ENCODE measurements around the gene PSMG2.
A peak's percentile ranks its signal among the peaks of the same experiment; 100 is the strongest.

The PSMG2 gene, protein sequence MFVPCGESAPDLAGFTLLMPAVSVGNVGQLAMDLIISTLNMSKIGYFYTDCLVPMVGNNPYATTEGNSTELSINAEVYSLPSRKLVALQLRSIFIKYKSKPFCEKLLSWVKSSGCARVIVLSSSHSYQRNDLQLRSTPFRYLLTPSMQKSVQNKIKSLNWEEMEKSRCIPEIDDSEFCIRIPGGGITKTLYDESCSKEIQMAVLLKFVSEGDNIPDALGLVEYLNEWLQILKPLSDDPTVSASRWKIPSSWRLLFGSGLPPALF

DNA sequence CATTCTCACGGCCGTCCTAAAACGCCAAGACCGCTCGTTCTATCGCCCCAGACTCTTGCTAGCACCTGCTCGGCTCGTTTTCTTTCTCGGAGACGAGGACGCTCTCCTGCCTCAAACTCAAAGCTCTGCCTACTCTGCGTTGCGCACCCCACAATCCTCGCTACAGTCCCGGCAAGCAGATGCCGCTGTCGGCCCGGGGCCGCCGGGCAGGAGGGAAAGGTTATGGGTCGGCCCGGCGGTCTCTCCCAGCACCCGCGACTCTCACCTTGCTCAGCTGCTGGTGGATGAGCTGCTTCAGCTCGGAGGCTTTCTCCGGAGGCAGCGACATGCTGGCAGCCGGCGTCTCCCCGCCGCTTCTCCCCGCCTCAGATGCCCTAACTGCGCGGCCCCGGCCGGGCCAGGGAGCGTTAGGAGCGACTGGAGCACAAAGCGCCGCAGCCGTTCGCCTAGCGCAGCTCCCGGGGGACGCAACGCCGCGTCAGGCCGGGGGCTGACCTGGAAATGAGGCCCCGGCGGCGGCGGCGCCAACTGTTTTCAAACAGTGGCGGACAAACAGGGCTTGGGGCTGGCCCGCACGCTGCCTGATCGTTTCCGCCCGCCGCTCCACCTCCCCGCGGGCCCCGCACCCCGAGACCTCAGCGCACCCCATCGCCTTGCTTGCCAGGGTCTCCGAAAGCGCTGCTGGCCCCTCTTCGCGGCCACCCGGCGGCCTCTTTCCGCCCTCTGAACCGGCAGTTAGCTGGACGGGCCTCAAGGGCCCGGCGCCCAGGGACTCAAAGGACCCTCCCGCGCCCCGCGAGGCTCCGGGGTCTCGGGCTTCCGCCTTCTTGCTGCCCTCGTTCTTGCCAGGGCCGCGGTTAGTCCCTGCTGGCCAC, at the start of gene PSMG2, which contains the start of gene CEP76:
TSS of gene PSMG2 (plus strand) at position 822 of the 875 bp plus-strand sequence. CDS start 66 bp downstream, outside the sequence.
TSS of gene CEP76 (minus strand) at position 503 of the 875 bp plus-strand sequence. CDS start at position 328, 175 bp downstream.
- Histone ChIP-seq H3K27ac (ENCODE audit: low read depth, low read length) (peak within 1 kb of the TSS; percentile 97), H3K4me1 (ENCODE audit: control insufficient read depth in 1 of 2, insufficient read depth in 2 of 2, low read length in 2 of 2) (peaks cover 23 to 28% of the 10 kb centered on the region in 2 donors), H3K9ac (ENCODE audit: low read depth in 1 of 2, low read length in 2 of 2) (peak within 1 kb of the TSS; percentile 90), H3K27me3 (ENCODE audit: control insufficient read depth in 1 of 2, insufficient read depth in 2 of 2, low read length in 2 of 2) (no peaks in the 10 kb centered on the region), H3K4me3 (ENCODE audit: low read depth in 1 of 2, low read length in 2 of 2) (peak within 1 kb of the TSS; percentile 94 to 98), H3K9me3 (ENCODE audit: control insufficient read depth in 1 of 2, low read length in 2 of 2) (no peaks in the 10 kb centered on the region), H3K36me3 (ENCODE audit: control insufficient read depth in 1 of 2, insufficient read depth in 2 of 2, low read length in 2 of 2) (peaks cover 4 to 15% of the 10 kb centered on the region in 2 donors)

DNA sequence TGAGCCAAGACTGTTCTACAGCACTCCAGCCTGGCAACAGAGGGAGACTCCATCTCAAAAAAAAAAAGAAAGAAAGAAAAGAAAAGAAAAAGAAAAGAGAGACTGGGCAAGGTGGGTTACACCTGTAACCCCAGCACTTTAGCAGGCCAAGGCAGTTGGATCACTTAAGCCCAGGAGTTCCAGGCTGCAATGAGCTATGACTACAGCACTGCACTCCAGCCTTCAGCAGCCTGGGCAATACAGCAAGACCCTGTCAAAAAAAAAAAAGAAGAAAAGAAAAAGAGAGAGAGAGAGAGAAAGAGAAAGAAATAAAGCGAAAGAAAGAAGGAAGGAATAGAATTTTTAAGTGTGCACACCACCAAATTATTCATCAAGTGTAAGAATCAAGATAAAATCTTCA, 47.9 kb upstream of the PSMG2 start:
- Histone ChIP-seq H3K27ac (ENCODE audit: low read depth, low read length) (no peak overlapping the region), H3K4me3 (ENCODE audit: low read depth in 1 of 2, low read length in 2 of 2) (no peak overlapping the region), H3K9ac (ENCODE audit: low read depth in 1 of 2, low read length in 2 of 2) (no peak overlapping the region), H3K9me3 (ENCODE audit: control insufficient read depth in 1 of 2, low read length in 2 of 2) (no peaks in the 10 kb centered on the region), H3K27me3 (ENCODE audit: control insufficient read depth in 1 of 2, insufficient read depth in 2 of 2, low read length in 2 of 2) (peaks cover 5 to 13% of the 10 kb centered on the region in 2 donors), H3K36me3 (ENCODE audit: control insufficient read depth in 1 of 2, insufficient read depth in 2 of 2, low read length in 2 of 2) (no peaks in the 10 kb centered on the region), H3K4me1 (ENCODE audit: control insufficient read depth in 1 of 2, insufficient read depth in 2 of 2, low read length in 2 of 2) (peaks cover 7 to 8% of the 10 kb centered on the region in 2 donors)

DNA sequence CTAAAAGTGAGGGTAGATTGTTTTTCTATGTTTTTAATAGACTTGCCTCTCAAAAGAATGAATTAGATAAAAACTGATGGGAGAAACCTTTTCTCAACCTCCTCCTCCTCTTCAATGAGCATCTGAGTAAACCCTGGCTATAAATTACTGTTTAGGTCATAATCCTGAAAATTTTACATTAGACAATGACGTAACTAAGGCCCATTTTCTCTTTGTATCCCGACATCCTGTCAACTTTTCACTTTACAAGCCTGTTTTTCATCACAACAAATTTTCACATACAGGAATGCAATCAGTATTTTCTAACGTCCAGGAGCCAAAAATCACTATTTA, 46.3 kb upstream of the PSMG2 start:
- Histone ChIP-seq H3K27ac (ENCODE audit: low read depth, low read length) (no peak overlapping the region), H3K9ac (ENCODE audit: low read depth in 1 of 2, low read length in 2 of 2) (peak overlapping the region; percentile 44 to 47), H3K36me3 (ENCODE audit: control insufficient read depth in 1 of 2, insufficient read depth in 2 of 2, low read length in 2 of 2) (no peaks in the 10 kb centered on the region), H3K4me1 (ENCODE audit: control insufficient read depth in 1 of 2, insufficient read depth in 2 of 2, low read length in 2 of 2) (peaks cover 7 to 8% of the 10 kb centered on the region in 2 donors), H3K27me3 (ENCODE audit: control insufficient read depth in 1 of 2, insufficient read depth in 2 of 2, low read length in 2 of 2) (peaks cover 5 to 13% of the 10 kb centered on the region in 2 donors), H3K9me3 (ENCODE audit: control insufficient read depth in 1 of 2, low read length in 2 of 2) (no peaks in the 10 kb centered on the region), H3K4me3 (ENCODE audit: low read depth in 1 of 2, low read length in 2 of 2) (peak overlapping the region; percentile 60 to 66)

DNA sequence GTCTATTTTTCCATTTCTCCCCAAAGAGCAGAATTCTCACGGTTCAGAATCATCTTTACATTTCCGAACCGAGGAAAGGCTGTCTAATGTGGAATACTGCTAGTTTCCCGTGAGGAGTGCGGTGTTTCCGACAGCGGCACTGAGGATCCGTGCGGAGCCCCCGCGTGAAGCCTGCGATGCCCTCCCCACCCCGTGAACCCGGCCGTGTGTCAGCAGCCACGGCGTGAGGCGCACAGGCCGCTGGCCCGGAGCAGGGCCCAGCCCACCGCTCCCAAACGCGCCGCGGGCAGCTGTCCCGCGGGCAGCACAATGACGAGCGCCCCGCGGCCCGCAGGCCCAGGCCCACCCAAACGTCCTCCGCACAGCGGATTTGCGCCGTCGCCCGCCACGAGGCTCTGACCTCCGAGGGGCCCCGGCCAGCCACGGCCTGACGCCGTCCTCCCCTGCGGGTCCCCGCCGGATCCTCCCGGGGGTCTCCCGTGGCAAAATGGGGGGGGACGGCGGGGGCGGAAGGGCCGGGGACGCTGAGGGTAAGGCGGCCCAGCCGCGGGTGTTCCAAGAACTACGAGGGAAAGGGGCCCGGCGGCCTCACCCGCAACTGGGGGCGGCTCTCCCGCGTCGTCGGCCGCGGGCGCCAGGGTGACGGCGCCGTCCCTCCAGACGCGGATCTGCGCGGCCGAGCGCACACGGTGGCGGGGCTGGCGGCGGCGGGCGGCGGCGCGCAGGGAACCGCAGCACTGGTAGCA, 45.7 kb upstream of the PSMG2 start:
- Histone ChIP-seq H3K27ac (ENCODE audit: low read depth, low read length) (peak overlapping the region; percentile 56), H3K36me3 (ENCODE audit: control insufficient read depth in 1 of 2, insufficient read depth in 2 of 2, low read length in 2 of 2) (no peaks in the 10 kb centered on the region), H3K27me3 (ENCODE audit: control insufficient read depth in 1 of 2, insufficient read depth in 2 of 2, low read length in 2 of 2) (peaks cover 5 to 13% of the 10 kb centered on the region in 2 donors), H3K4me1 (ENCODE audit: control insufficient read depth in 1 of 2, insufficient read depth in 2 of 2, low read length in 2 of 2) (peaks cover 7 to 8% of the 10 kb centered on the region in 2 donors), H3K9ac (ENCODE audit: low read depth in 1 of 2, low read length in 2 of 2) (peak overlapping the region; percentile 44 to 47), H3K4me3 (ENCODE audit: low read depth in 1 of 2, low read length in 2 of 2) (peak overlapping the region; percentile 60 to 66), H3K9me3 (ENCODE audit: control insufficient read depth in 1 of 2, low read length in 2 of 2) (no peaks in the 10 kb centered on the region)

DNA sequence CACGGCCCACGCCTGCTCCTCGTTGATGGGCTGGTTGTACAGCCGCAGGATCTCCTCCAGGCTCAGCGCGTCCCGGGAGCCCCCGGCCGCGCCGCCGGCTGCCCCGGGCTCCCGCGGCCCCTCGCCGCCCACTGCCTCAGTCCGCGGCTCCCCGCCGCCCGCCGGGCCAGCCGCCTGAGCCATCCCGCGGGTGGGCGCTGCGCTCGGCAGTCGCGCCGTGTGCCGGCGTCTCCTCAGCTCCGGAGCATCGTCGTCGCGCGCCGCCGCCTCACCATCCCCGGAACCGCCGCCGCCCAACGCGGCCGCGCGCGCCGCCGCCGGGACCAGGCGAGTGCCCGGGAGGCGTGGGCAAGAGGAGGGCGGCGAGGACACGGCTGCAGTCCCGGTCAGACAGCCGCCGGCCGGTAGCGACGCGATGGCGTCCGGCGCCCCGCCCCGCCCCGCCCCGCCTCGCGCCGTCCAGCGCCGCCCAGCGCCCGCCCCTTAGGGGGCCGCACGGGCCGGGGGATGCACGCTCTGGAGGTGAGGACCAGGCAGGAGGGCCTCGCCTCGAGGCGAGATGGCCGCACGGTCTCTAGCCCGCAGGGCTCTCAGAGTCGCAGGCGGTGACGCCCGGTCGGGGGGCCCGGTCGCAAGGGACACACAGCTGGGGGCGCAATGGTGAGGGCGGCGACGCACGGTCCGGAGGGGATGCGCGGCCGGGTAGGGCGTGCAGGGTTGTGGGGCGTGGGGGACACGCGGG, 45.0 kb upstream of the PSMG2 start, which contains the start of gene SPIRE1:
TSS of gene SPIRE1 (minus strand) at position 424 of the 742 bp plus-strand sequence. CDS start at position 183, 241 bp downstream.
- H3K9ac ChIP-seq (ENCODE audit: low read depth in 1 of 2, low read length in 2 of 2) = peak within 1 kb of the TSS; percentile 44 to 47
- peak within 1 kb of the TSS; percentile 56 for H3K27ac ChIP-seq (ENCODE audit: low read depth, low read length)
- no peaks in the 10 kb centered on the region for H3K9me3 ChIP-seq (ENCODE audit: control insufficient read depth in 1 of 2, low read length in 2 of 2)
- peaks cover 7 to 8% of the 10 kb centered on the region in 2 donors for H3K4me1 ChIP-seq (ENCODE audit: control insufficient read depth in 1 of 2, insufficient read depth in 2 of 2, low read length in 2 of 2)
- H3K27me3 ChIP-seq (ENCODE audit: control insufficient read depth in 1 of 2, insufficient read depth in 2 of 2, low read length in 2 of 2) = peaks cover 5 to 13% of the 10 kb centered on the region in 2 donors
- H3K36me3 ChIP-seq (ENCODE audit: control insufficient read depth in 1 of 2, insufficient read depth in 2 of 2, low read length in 2 of 2) = no peaks in the 10 kb centered on the region
- peak within 1 kb of the TSS; percentile 60 to 66 for H3K4me3 ChIP-seq (ENCODE audit: low read depth in 1 of 2, low read length in 2 of 2)

DNA sequence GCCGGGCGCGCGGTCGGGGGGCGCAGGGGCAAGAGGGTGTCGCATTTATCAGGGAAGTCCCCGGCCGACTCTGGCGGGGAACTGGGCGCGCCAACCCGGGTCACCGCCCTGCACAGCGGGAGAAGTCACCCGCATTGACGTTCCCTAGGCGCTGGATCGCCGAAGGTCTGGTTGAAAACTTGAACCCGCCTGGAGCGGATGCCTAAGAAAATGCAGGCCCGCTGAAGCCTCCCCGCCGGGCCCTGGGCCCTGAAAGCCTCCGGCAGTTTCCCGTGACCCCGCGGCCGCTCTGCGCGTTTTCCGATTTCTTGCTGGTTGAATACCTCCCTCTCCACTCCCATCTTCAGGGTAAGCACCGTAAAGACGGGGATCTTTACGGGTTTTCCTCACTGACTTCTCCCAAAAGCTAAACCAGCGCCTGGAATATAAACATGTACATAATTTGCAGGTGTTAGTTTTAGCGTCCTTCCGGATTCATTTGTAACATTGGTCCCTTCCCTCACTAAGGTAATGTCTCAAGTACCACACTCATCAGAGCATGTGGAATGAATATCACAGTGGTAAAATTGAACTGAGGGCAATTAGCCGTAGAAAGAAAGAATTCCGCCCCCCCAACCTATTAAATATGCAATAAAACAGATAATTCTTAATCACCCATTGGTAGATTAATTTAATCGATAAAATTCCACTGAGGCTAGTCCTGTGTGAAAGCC, 44.3 kb upstream of the PSMG2 start:
- H3K9me3 ChIP-seq (ENCODE audit: control insufficient read depth in 1 of 2, low read length in 2 of 2) = no peaks in the 10 kb centered on the region
- H3K4me3 ChIP-seq (ENCODE audit: low read depth in 1 of 2, low read length in 2 of 2) = peak overlapping the region; percentile 35 to 66
- H3K27ac ChIP-seq (ENCODE audit: low read depth, low read length) = peak overlapping the region; percentile 42
- H3K36me3 ChIP-seq (ENCODE audit: control insufficient read depth in 1 of 2, insufficient read depth in 2 of 2, low read length in 2 of 2) = no peaks in the 10 kb centered on the region
- H3K4me1 ChIP-seq (ENCODE audit: control insufficient read depth in 1 of 2, insufficient read depth in 2 of 2, low read length in 2 of 2) = peaks cover 7 to 8% of the 10 kb centered on the region in 2 donors
- no peak overlapping the region for H3K9ac ChIP-seq (ENCODE audit: low read depth in 1 of 2, low read length in 2 of 2)
- peaks cover 5 to 13% of the 10 kb centered on the region in 2 donors for H3K27me3 ChIP-seq (ENCODE audit: control insufficient read depth in 1 of 2, insufficient read depth in 2 of 2, low read length in 2 of 2)

DNA sequence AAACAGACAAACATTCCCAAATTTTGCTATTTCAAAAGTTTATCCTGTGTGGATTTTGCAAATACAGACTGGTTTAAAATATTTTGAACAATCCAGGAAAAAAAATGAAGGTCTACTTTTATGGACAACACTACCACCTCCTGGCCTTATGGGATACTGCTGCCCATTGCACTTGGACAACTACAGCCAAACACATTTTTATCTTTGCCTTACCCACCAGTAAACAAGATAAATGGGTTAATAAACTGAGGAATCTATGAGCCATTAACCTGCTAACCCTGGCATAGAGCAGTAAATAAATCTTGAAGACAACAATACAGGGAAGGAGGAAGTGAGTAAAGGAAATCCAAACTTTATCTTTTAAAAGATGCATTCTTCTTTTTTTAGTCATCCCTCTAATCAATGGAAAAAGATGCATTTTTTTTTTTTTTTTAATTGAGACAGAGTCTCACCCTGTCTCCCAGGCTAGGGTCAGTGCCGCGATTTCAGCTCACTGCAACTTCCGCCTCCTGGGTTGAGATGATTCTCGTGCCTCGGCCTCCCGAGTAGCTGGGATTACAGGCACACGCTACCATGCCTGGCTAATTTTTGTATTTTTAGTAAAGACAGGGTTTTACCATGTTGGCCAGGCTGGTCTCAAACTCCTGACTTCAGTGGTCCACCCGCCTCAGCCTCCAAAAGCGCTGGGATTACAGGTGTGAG, 42.8 kb upstream of the PSMG2 start:
- H3K9me3 ChIP-seq (ENCODE audit: control insufficient read depth in 1 of 2, low read length in 2 of 2) = no peaks in the 10 kb centered on the region
- H3K27ac ChIP-seq (ENCODE audit: low read depth, low read length) = no peak overlapping the region
- H3K9ac ChIP-seq (ENCODE audit: low read depth in 1 of 2, low read length in 2 of 2) = no peak overlapping the region

DNA sequence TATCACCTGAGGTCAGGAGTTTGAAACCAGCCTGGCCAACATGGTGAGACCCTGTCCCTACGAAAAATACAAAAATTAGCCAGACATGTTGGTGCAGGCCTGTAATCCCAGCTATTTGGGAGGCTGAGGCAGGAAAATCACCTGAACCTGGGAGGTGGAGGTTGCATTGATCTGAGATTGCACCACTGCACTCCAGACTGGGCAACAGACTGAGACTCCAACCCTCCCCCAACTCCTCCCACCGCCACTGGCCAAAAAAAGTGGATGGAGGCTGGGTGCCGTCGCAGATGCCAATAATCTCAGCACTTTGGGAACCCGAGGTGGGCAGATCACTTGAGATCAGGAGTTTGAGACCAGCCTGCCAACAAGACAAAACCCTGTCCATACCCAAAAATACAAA, 34.8 kb upstream of the PSMG2 start:
- no peaks in the 10 kb centered on the region for H3K4me1 ChIP-seq (ENCODE audit: control insufficient read depth in 1 of 2, insufficient read depth in 2 of 2, low read length in 2 of 2)
- H3K9ac ChIP-seq (ENCODE audit: low read depth in 1 of 2, low read length in 2 of 2) = no peak overlapping the region
- H3K27me3 ChIP-seq (ENCODE audit: control insufficient read depth in 1 of 2, insufficient read depth in 2 of 2, low read length in 2 of 2) = no peaks in the 10 kb centered on the region
- no peak overlapping the region for H3K4me3 ChIP-seq (ENCODE audit: low read depth in 1 of 2, low read length in 2 of 2)
- H3K9me3 ChIP-seq (ENCODE audit: control insufficient read depth in 1 of 2, low read length in 2 of 2) = no peaks in the 10 kb centered on the region
- no peak overlapping the region for H3K27ac ChIP-seq (ENCODE audit: low read depth, low read length)
- peaks cover 0 to 8% of the 10 kb centered on the region in 2 donors for H3K36me3 ChIP-seq (ENCODE audit: control insufficient read depth in 1 of 2, insufficient read depth in 2 of 2, low read length in 2 of 2)

More for the DNA sequence above, 42.8 kb upstream of the PSMG2 start:
- Histone ChIP-seq H3K4me3 (ENCODE audit: low read depth in 1 of 2, low read length in 2 of 2) (no peak overlapping the region), H3K36me3 (ENCODE audit: control insufficient read depth in 1 of 2, insufficient read depth in 2 of 2, low read length in 2 of 2) (no peaks in the 10 kb centered on the region), H3K4me1 (ENCODE audit: control insufficient read depth in 1 of 2, insufficient read depth in 2 of 2, low read length in 2 of 2) (peaks cover 7 to 8% of the 10 kb centered on the region in 2 donors), H3K27me3 (ENCODE audit: control insufficient read depth in 1 of 2, insufficient read depth in 2 of 2, low read length in 2 of 2) (peaks cover 5 to 13% of the 10 kb centered on the region in 2 donors)
